Stimulated activated naive B cell treated with anti-CD40 and anti-IgM and Interleukin-4, amounts not matched to agents 10 μg/mL and 1 μg/mL and 100 μg/mL, for 72 hours (primary cell): ENCODE results near the gene WDR33.
"Not testable (repeated sequence)": the region's sequence is repeated elsewhere in the genome, so short reads cannot be mapped to it uniquely, and the experiment has no call there.

Experiments used
- ATAC-seq, 2 donors: fragments of 150-1000 bp; cut with Tn5 transposase; replicated peaks; 2 replicates each; pipeline ENCODE4 v1.10.0; 2021; ENCODE audit warnings: moderate library complexity in 1 of 2
- DNase-seq: peaks from one replicate; pipeline ENCODE4 v3.0.0; 2021
- H3K27ac Mint-ChIP-seq: one replicate; pipeline ENCODE4 v1.8.0; 2022; ENCODE audit warnings: mild to moderate bottlenecking, mixed read lengths
- H3K27me3 Mint-ChIP-seq, 2 donors: one replicate each; pipeline ENCODE4 v1.8.0; 2022; ENCODE audit warnings: mixed read lengths in 2 of 2
- H3K36me3 Mint-ChIP-seq, 2 donors: one replicate each; pipeline ENCODE4 v1.8.0; 2022; ENCODE audit warnings: mixed read lengths in 2 of 2, mild to moderate bottlenecking in 1 of 2
- H3K4me1 Mint-ChIP-seq, 2 donors: one replicate each; pipeline ENCODE4 v1.8.0; 2022; ENCODE audit warnings: mixed read lengths in 2 of 2, mild to moderate bottlenecking in 1 of 2
- H3K4me3 Mint-ChIP-seq, 2 donors: one replicate each; pipeline ENCODE4 v1.8.0; 2022; ENCODE audit warnings: mild to moderate bottlenecking in 2 of 2, mixed read lengths in 2 of 2, moderate library complexity in 1 of 2
- H3K9me3 Mint-ChIP-seq, 2 donors: one replicate each; pipeline ENCODE4 v1.8.0; 2022; ENCODE audit warnings: mixed read lengths in 2 of 2, mild to moderate bottlenecking in 1 of 2

The WDR33 gene

DNA sequence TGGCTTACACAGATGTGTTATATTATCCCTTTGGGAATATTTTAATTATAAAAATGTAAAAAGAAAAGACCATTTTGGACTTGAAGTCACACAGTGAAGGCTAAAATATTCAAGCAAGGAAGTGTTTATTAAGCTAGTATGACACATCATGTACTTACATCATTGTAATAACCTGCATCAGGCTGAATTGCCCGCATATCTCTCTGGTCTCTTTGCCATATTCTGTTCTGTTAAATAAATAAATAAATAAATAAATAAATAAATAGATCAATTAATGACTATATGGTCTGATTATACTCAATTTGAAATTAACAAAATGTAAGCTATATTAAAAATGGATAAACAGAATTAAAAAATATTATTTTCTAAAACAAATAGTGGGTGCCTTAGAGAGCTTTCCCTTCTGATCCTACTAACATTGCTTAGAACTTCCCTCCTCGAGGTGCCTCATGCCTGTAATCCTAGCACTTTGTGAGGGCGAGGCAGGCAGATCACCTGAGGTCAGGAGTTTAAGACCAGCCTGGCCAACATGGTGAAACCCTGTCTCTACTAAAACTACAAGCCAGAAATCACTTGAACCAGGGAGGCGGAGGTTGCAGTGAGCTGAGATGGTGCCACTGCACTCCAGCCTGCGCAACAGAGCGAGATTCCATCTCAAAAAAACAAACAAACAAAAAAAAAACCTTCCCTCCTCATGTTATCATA lies 42.0 kb downstream of the WDR33 start:
- H3K4me1 Mint-ChIP-seq: peaks cover 6 to 8% of the 10 kb centered on the region in 2 donors
- H3K9me3 Mint-ChIP-seq: no peaks in the 10 kb centered on the region
- ATAC-seq: no peak
- peaks cover 19 to 33% of the 10 kb centered on the region in 2 donors for H3K36me3 Mint-ChIP-seq
- no peak overlapping the region for H3K4me3 Mint-ChIP-seq
- H3K27ac Mint-ChIP-seq: peak overlapping the region; percentile 3
- no peak for DNase-seq
- H3K27me3 Mint-ChIP-seq: no peaks in the 10 kb centered on the region

DNA sequence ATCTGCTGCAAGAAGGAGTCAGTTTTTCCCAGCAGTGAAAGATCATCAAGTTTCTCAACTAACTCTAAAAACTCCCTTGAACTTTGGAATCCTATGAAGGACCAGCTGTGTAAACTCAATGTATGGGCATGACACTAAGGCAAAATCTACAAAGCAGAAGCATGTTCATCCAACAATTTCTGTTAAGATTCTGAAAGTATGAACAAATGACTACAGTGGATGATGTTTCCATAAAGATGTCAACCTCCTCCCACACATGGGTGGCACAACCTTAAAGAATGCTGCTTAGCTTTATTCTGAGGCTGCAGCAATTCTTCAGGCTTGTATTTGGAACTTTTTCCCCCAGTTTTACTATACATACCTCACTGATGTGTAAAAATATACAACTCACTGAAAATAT lies 47.2 kb downstream of the WDR33 start:
- no peaks in the 10 kb centered on the region for H3K4me1 Mint-ChIP-seq
- no peak overlapping the region for H3K4me3 Mint-ChIP-seq
- ATAC-seq: no peak
- DNase-seq: no peak
- no peak overlapping the region for H3K27ac Mint-ChIP-seq
- H3K9me3 Mint-ChIP-seq: no peaks in the 10 kb centered on the region
- no peaks in the 10 kb centered on the region for H3K27me3 Mint-ChIP-seq
- peaks cover 32 to 49% of the 10 kb centered on the region in 2 donors for H3K36me3 Mint-ChIP-seq

- H3K4me1 Mint-ChIP-seq: no peaks in the 10 kb centered on the region
- no peak overlapping the region for H3K4me3 Mint-ChIP-seq
- H3K27ac Mint-ChIP-seq: peak overlapping the region; percentile 59
- H3K36me3 Mint-ChIP-seq: peaks cover 29 to 50% of the 10 kb centered on the region in 2 donors
- ATAC-seq (no peak), DNase-seq (no peak)
- H3K27me3 Mint-ChIP-seq: no peaks in the 10 kb centered on the region
- no peaks in the 10 kb centered on the region for H3K9me3 Mint-ChIP-seq
Measured at GRCh38 chr2:127762846-127763245, 48.1 kb downstream of the WDR33 start.

GRCh38 chr2:127762441-127762840 lies 48.5 kb downstream of the WDR33 start:
- Mint-ChIP-seq H3K4me1 (no peaks in the 10 kb centered on the region), H3K27ac (peak overlapping the region; percentile 59), H3K9me3 (no peaks in the 10 kb centered on the region), H3K36me3 (peaks cover 27 to 50% of the 10 kb centered on the region in 2 donors), H3K27me3 (no peaks in the 10 kb centered on the region), H3K4me3 (no peak overlapping the region)
- DNase-seq (no peak), ATAC-seq (no peak)

GRCh38 chr2:127759931-127760330 lies 51.0 kb downstream of the WDR33 start:
- Mint-ChIP-seq H3K27me3 (no peaks in the 10 kb centered on the region), H3K4me1 (no peaks in the 10 kb centered on the region), H3K4me3 (no peak overlapping the region), H3K27ac (no peak overlapping the region), H3K9me3 (no peaks in the 10 kb centered on the region), H3K36me3 (peaks cover 19 to 42% of the 10 kb centered on the region in 2 donors)
- no peak for DNase-seq
- ATAC-seq: no peak

GRCh38 chr2:127754186-127754585 lies 56.8 kb downstream of the WDR33 start:
- peaks cover 5 to 32% of the 10 kb centered on the region in 2 donors for H3K36me3 Mint-ChIP-seq
- no peak overlapping the region for H3K4me3 Mint-ChIP-seq
- peak overlapping the region; percentile 31 for H3K27ac Mint-ChIP-seq
- peaks cover 6 to 16% of the 10 kb centered on the region in 2 donors for H3K4me1 Mint-ChIP-seq
- no peaks in the 10 kb centered on the region for H3K27me3 Mint-ChIP-seq
- DNase-seq: no peak
- ATAC-seq: no peak
- no peaks in the 10 kb centered on the region for H3K9me3 Mint-ChIP-seq

GRCh38 chr2:127753374-127753773 lies 57.6 kb downstream of the WDR33 start:
- Mint-ChIP-seq H3K36me3 (peaks cover 6 to 27% of the 10 kb centered on the region in 2 donors), H3K27me3 (no peaks in the 10 kb centered on the region), H3K4me3 (no peak overlapping the region), H3K4me1 (peaks cover 10 to 22% of the 10 kb centered on the region in 2 donors), H3K27ac (no peak overlapping the region), H3K9me3 (no peaks in the 10 kb centered on the region)
- ATAC-seq (no peak), DNase-seq (no peak)

DNA sequence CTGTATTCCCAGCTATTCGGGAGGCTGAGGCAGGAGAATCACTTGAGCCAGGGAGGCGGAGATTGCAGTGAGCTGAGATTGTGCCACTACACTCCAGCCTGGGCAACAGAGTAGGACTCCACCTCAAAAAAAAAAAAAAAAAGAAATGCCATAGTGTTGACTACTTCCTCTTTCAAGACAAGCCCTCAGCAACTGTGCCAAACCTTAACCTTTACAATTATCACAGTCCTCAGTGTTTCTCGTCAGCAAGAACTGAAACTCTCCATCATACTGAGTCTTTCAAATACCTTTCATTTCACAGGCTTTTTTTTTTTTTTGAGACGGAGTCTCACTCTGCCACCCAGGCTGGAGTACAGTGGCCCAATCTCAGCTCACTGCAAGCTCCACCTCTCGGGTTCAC lies 61.4 kb downstream of the WDR33 start:
- Mint-ChIP-seq H3K36me3 (peaks cover 11 to 34% of the 10 kb centered on the region in 2 donors), H3K4me1 (peaks cover 10 to 29% of the 10 kb centered on the region in 2 donors), H3K27ac (peak overlapping the region; percentile 87)
- not testable (repeated sequence) for H3K9me3 Mint-ChIP-seq, H3K4me3 Mint-ChIP-seq, H3K27me3 Mint-ChIP-seq
- DNase-seq (peak; percentile 61), ATAC-seq (peak; percentile 100)

GRCh38 chr2:127747621-127748020 lies 63.4 kb downstream of the WDR33 start:
- Mint-ChIP-seq H3K27ac (no peak overlapping the region), H3K27me3 (no peaks in the 10 kb centered on the region), H3K4me3 (no peak overlapping the region), H3K9me3 (no peaks in the 10 kb centered on the region), H3K4me1 (peaks cover 10 to 25% of the 10 kb centered on the region in 2 donors), H3K36me3 (peaks cover 8 to 45% of the 10 kb centered on the region in 2 donors)
- ATAC-seq (no peak), DNase-seq (no peak)

- H3K27ac Mint-ChIP-seq: no peak overlapping the region
- peaks cover 13 to 26% of the 10 kb centered on the region in 2 donors for H3K4me1 Mint-ChIP-seq
- no peaks in the 10 kb centered on the region for H3K27me3 Mint-ChIP-seq
Measured at GRCh38 chr2:127743477-127744026, 67.4 kb downstream of the WDR33 start.

DNA sequence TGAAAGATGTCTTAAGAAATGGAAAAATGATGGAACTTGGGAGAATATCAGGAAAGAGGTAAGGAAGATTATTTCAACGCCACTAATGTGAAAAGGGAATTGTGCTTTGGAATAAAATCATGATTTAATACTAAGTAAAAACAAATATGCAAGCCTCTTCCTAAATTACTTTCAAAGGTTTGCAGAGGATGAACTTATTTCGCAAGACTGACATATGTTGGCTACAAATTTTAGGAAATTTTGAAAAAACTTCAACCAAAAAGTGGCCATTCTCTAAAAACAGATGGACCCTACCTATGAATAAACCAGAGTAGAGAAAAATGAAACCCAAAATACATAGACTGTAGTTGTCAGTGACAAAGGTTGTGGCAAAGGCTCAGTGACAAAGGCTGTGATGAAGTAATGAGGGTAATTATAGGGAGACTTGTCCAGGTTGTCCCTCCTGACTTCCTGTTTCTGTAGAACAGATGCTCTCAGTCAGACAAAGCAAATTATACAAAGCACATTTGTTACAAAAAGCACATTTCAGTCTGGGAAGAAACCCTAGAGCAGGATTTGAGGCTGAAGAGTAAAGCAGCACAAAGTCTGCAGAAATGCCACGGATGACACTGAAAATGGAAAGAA lies 70.2 kb downstream of the WDR33 start:
- Mint-ChIP-seq H3K27ac (peak overlapping the region; percentile 80), H3K9me3 (no peaks in the 10 kb centered on the region), H3K4me3 (no peak overlapping the region), H3K36me3 (peaks cover 23 to 60% of the 10 kb centered on the region in 2 donors), H3K27me3 (no peaks in the 10 kb centered on the region), H3K4me1 (peaks cover 13 to 26% of the 10 kb centered on the region in 2 donors)
- DNase-seq (no peak), ATAC-seq (peak in 1 of 2 donors; percentile 38)

More at GRCh38 chr2:127743477-127744026, 67.4 kb downstream of the WDR33 start:
- Mint-ChIP-seq H3K9me3 (no peaks in the 10 kb centered on the region), H3K36me3 (peaks cover 20 to 64% of the 10 kb centered on the region in 2 donors), H3K4me3 (no peak overlapping the region)
- DNase-seq: no peak
- no peak for ATAC-seq

GRCh38 chr2:127739800-127740199 lies 71.2 kb downstream of the WDR33 start:
- H3K27ac Mint-ChIP-seq: no peak overlapping the region
- no peaks in the 10 kb centered on the region for H3K27me3 Mint-ChIP-seq
- H3K36me3 Mint-ChIP-seq: peaks cover 21 to 59% of the 10 kb centered on the region in 2 donors
- H3K4me3 Mint-ChIP-seq: no peak overlapping the region
- peaks cover 13 to 27% of the 10 kb centered on the region in 2 donors for H3K4me1 Mint-ChIP-seq
- DNase-seq (no peak), ATAC-seq (no peak)
- no peaks in the 10 kb centered on the region for H3K9me3 Mint-ChIP-seq

- ATAC-seq: no peak
- Mint-ChIP-seq H3K9me3 (no peaks in the 10 kb centered on the region), H3K36me3 (peaks cover 19 to 47% of the 10 kb centered on the region in 2 donors), H3K27me3 (no peaks in the 10 kb centered on the region), H3K27ac (no peak overlapping the region), H3K4me3 (no peak overlapping the region), H3K4me1 (peaks cover 13 to 27% of the 10 kb centered on the region in 2 donors)
- DNase-seq: no peak
Measured at GRCh38 chr2:127737892-127738291, 73.1 kb downstream of the WDR33 start.

- peaks cover 7 to 13% of the 10 kb centered on the region in 2 donors for H3K4me1 Mint-ChIP-seq
- H3K36me3 Mint-ChIP-seq: peaks cover 12 to 34% of the 10 kb centered on the region in 2 donors
- H3K27me3 Mint-ChIP-seq: no peaks in the 10 kb centered on the region
- H3K4me3 Mint-ChIP-seq: no peak overlapping the region
- H3K27ac Mint-ChIP-seq: no peak overlapping the region
- H3K9me3 Mint-ChIP-seq: no peaks in the 10 kb centered on the region
- no peak for ATAC-seq
- DNase-seq: no peak
Measured at GRCh38 chr2:127735537-127736399, 75.2 kb downstream of the WDR33 start.
